Neural progenitor cell (in vitro differentiated cells): ENCODE results near the gene NPHP4. TPM values are rescaled to one million over a fixed set of nuclear protein-coding genes. Genes with fewer than 3 reads are reported as not detected.

Experiments
- DNase-seq: peaks from one replicate; pipeline ENCODE4 v3.0.0-alpha.2; 2016; ENCODE audit warnings: low spot score
- H2AFZ ChIP-seq: fragments of 200-600 bp; sonication (generic); replicated peaks from 2 replicates; pipeline ENCODE4 v1.6.1; 2016; ENCODE audit warnings: antibody characterized with exemption
- H3F3A ChIP-seq: fragments of 200-600 bp; sonication (generic); 2 replicates; pipeline ENCODE4 v1.6.1; 2016; ENCODE audit warnings: antibody characterized with exemption, low read depth
- H3K27ac ChIP-seq: fragments of 200-600 bp; sonication (generic); 2 replicates; pipeline ENCODE4 v1.5.1; 2016; ENCODE audit warnings: mild to moderate bottlenecking
- H3K27me3 ChIP-seq: fragments of 200-600 bp; sonication (generic); 2 replicates; pipeline ENCODE4 v1.6.1; 2016; ENCODE audit warnings: mild to moderate bottlenecking, moderate library complexity
- H3K36me3 ChIP-seq: fragments of 200-600 bp; sonication (generic); 2 replicates; pipeline ENCODE4 v1.5.1; 2016
- H3K4me1 ChIP-seq: fragments of 200-600 bp; sonication (generic); 2 replicates; pipeline ENCODE4 v1.6.1; 2016; ENCODE audit warnings: mixed run types
- H3K4me2 ChIP-seq: fragments of 200-600 bp; sonication (generic); 2 replicates; pipeline ENCODE4 v1.6.1; 2016
- H3K4me3 ChIP-seq: fragments of 200-600 bp; sonication (generic); 2 replicates; pipeline ENCODE4 v1.5.1; 2016
- H3K79me2 ChIP-seq: fragments of 200-600 bp; sonication (generic); 2 replicates; pipeline ENCODE4 v1.6.1; 2016; ENCODE audit warnings: low read depth
- H3K9ac ChIP-seq: fragments of 200-600 bp; sonication (generic); 2 replicates; pipeline ENCODE4 v1.6.1; 2016
- H3K9me3 ChIP-seq: fragments of 200-600 bp; sonication (generic); 2 replicates; pipeline ENCODE4 v1.5.1; 2016; ENCODE audit warnings: low read depth
- H4K20me1 ChIP-seq: fragments of 200-600 bp; sonication (generic); 2 replicates; pipeline ENCODE4 v1.6.1; 2016; ENCODE audit warnings: low read depth
- H3K27ac Mint-ChIP-seq: 3 replicates; pipeline ENCODE4 v1.8.0; 2021; ENCODE audit warnings: mixed read lengths
- H3K27me3 Mint-ChIP-seq: 2 replicates; pipeline ENCODE4 v1.8.0; 2022; ENCODE audit warnings: low read depth, mild to moderate bottlenecking, inconsistent platforms, moderate library complexity, mixed read lengths; ENCODE audit not compliant: insufficient read depth
- H3K36me3 Mint-ChIP-seq: 3 replicates; pipeline ENCODE4 v1.8.0; 2021; ENCODE audit warnings: mixed read lengths
- H3K4me1 Mint-ChIP-seq: 3 replicates; pipeline ENCODE4 v1.8.0; 2021; ENCODE audit warnings: mixed read lengths
- H3K4me3 Mint-ChIP-seq: 3 replicates; pipeline ENCODE4 v1.8.0; 2021; ENCODE audit warnings: mild to moderate bottlenecking, moderate library complexity, mixed read lengths
- H3K9me3 Mint-ChIP-seq: 3 replicates; pipeline ENCODE4 v1.8.0; 2020; ENCODE audit warnings: mixed read lengths
- EZH2 ChIP-seq: fragments of 200-600 bp; sonication (generic); IDR thresholded peaks from 2 replicates; pipeline ENCODE4 v1.6.1; 2017; ENCODE audit warnings: antibody characterized with exemption, mild to moderate bottlenecking, moderate library complexity
- EZH2phosphoT487 ChIP-seq: fragments of 200-600 bp; sonication (generic); IDR thresholded peaks from 2 replicates; pipeline ENCODE4 v1.6.1; 2017; ENCODE audit warnings: antibody characterized with exemption
- total RNA-seq: library from RNA; depleted of rRNA; stranded (reverse); fragments of >200 nt; gene quantifications from 2 replicates; pipeline ENCODE4 v1.2.3, GENCODE V29; 2015; ENCODE audit warnings: low replicate concordance
- TF ChIP-seq, protein P1 (sequence below): fragments of 200-600 bp; sonication (generic); IDR thresholded peaks from 2 replicates; pipeline ENCODE4 v1.5.1; 2017; ENCODE audit warnings: antibody characterized with exemption, mild to moderate bottlenecking

The NPHP4 gene
- total RNA-seq, 1 donor from 2014 or later = 8.9 TPM

DNA sequence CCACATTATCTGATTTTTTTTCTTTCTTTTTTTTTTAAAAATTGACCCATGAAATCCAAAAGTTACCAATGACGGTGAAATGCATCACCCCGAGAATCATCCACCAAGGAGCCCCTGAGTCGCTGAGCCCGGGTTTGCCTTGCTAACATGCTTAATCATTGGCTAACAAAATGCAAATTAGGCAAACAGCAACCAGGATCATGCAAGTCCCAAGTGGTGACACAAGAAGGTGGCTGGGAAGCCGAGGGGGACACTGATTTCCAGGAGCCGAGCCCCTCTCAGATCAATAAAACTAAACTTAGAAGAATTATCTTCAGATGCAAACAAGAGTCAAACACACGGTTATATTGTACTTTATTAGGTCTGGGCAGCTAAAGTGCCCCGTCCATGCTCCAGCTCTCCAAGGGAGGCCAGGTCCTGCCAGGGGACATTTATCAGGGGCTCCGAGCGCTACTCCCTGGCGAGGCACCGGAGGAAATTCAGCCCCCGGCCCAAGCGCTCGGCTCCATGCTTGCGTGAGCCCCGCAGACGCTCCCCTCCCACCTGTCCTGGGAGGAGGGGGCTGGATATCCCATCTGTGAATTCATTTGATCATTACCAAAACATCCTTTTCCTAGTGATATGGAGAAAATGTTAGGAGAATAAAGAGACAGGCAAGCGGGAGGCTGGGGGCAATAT, 154.1 kb downstream of the NPHP4 start:
- Histone ChIP-seq H3K9ac (no peak overlapping the region), H4K20me1 (no peaks in the 10 kb centered on the region), H2AFZ (no peak overlapping the region), H3K4me2 (no peak overlapping the region), H3K4me3 (no peak overlapping the region), H3F3A (no peaks in the 10 kb centered on the region), H3K79me2 (no peaks in the 10 kb centered on the region), H3K9me3 (no peaks in the 10 kb centered on the region), H3K4me1 (no peaks in the 10 kb centered on the region), H3K27me3 (no peaks in the 10 kb centered on the region), H3K27ac (no peak overlapping the region), H3K36me3 (no peaks in the 10 kb centered on the region)
- Mint-ChIP-seq H3K4me3 (no peak overlapping the region), H3K27ac (no peak overlapping the region), H3K4me1 (peaks cover 26% of the 10 kb centered on the region), H3K27me3 (peaks cover 8% of the 10 kb centered on the region), H3K36me3 (no peaks in the 10 kb centered on the region), H3K9me3 (no peaks in the 10 kb centered on the region)
- no peak for DNase-seq
- TF ChIP-seq, protein P1, sequence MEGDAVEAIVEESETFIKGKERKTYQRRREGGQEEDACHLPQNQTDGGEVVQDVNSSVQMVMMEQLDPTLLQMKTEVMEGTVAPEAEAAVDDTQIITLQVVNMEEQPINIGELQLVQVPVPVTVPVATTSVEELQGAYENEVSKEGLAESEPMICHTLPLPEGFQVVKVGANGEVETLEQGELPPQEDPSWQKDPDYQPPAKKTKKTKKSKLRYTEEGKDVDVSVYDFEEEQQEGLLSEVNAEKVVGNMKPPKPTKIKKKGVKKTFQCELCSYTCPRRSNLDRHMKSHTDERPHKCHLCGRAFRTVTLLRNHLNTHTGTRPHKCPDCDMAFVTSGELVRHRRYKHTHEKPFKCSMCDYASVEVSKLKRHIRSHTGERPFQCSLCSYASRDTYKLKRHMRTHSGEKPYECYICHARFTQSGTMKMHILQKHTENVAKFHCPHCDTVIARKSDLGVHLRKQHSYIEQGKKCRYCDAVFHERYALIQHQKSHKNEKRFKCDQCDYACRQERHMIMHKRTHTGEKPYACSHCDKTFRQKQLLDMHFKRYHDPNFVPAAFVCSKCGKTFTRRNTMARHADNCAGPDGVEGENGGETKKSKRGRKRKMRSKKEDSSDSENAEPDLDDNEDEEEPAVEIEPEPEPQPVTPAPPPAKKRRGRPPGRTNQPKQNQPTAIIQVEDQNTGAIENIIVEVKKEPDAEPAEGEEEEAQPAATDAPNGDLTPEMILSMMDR = no peak
- TF ChIP-seq EZH2 (no peak), EZH2phosphoT487 (no peak)

DNA sequence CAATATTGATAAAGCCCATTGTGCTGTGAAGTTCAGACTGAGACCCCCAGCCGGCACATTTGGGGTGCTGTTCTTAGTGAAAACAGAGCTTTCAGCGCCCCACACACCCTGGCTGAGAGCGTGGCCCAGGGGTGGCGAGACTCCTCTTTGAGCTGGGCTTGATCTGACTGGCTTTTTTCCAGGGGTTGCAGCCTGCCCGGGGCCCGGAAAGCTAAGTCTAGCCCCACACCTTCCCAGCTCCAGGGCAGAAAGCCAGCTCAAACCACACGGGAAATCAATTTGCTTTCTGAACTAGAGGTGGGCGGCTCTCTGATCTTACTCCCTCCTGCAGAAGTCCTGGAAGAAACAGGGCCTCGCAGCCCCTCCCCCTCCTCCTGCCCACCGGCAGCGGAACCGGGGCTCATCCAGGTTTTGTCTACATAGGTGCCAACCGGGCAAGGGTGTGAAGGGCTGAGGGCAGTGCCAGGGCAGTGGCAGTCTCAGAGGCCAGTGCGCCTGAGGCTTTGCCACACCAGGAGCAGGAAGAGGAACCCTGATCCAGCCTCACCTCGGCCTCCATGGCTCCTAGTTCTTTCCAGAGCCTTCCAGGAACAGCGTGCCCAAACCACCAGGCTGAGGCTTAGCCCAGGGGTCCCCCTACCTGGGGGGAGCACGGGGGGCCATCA, 155.3 kb downstream of the NPHP4 start:
- H3F3A ChIP-seq = peaks cover under 1% of the 10 kb centered on the region
- no peak overlapping the region for H3K4me2 ChIP-seq
- no peak for DNase-seq
- no peaks in the 10 kb centered on the region for H3K27me3 ChIP-seq
- no peaks in the 10 kb centered on the region for H4K20me1 ChIP-seq
- no peaks in the 10 kb centered on the region for H3K9me3 ChIP-seq
- peaks cover 6% of the 10 kb centered on the region for H3K4me1 ChIP-seq
- peaks cover 30% of the 10 kb centered on the region for H3K4me1 Mint-ChIP-seq
- no peak overlapping the region for H3K9ac ChIP-seq
- no peak overlapping the region for H3K4me3 Mint-ChIP-seq
- no peaks in the 10 kb centered on the region for H3K9me3 Mint-ChIP-seq
- TF ChIP-seq EZH2 (no peak), EZH2phosphoT487 (no peak)
- TF ChIP-seq, protein P1 = no peak
- no peaks in the 10 kb centered on the region for H3K36me3 Mint-ChIP-seq
- H2AFZ ChIP-seq = no peak overlapping the region
- H3K27ac ChIP-seq = no peak overlapping the region
- no peak overlapping the region for H3K27ac Mint-ChIP-seq
- no peaks in the 10 kb centered on the region for H3K79me2 ChIP-seq
- no peak overlapping the region for H3K4me3 ChIP-seq
- H3K27me3 Mint-ChIP-seq = peaks cover 8% of the 10 kb centered on the region
- H3K36me3 ChIP-seq = no peaks in the 10 kb centered on the region

DNA sequence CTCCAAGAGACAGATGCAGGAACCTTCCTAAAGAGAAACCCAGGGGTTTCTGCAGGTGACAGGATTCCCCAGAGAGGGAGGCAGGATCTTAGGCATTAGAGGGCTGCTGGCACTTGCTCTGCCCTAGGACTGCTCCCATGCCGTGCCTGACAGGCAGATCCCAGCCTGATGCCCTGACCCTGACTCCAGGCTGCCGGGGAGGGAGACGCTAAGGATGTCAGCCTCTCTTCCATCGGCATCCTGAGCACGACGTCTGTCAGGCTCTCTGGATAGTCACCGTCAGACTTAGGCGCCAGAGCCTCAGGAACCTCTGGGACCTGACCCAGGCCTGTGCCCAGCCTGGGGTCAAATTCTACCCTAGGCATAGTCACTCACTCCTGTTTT, 157.1 kb downstream of the NPHP4 start:
- peaks cover 8% of the 10 kb centered on the region for H3K27me3 Mint-ChIP-seq
- H3K79me2 ChIP-seq = no peaks in the 10 kb centered on the region

More for the DNA sequence above, 157.1 kb downstream of the NPHP4 start:
- Histone ChIP-seq H3K27ac (no peak overlapping the region), H4K20me1 (no peaks in the 10 kb centered on the region), H3F3A (peaks cover 11% of the 10 kb centered on the region), H3K27me3 (no peaks in the 10 kb centered on the region), H3K9me3 (no peaks in the 10 kb centered on the region), H2AFZ (no peak overlapping the region), H3K4me1 (peaks cover 6% of the 10 kb centered on the region), H3K4me2 (no peak overlapping the region), H3K4me3 (no peak overlapping the region), H3K36me3 (no peaks in the 10 kb centered on the region), H3K9ac (no peak overlapping the region)
- TF ChIP-seq EZH2 (no peak), EZH2phosphoT487 (no peak)
- TF ChIP-seq, protein P1 = no peak
- Mint-ChIP-seq H3K4me1 (peaks cover 30% of the 10 kb centered on the region), H3K36me3 (no peaks in the 10 kb centered on the region), H3K27ac (no peak overlapping the region), H3K9me3 (no peaks in the 10 kb centered on the region), H3K4me3 (no peak overlapping the region)
- no peak for DNase-seq
